AG04449 (cell line): Measurements from ENCODE around the gene KRT3.

Source experiments
- CTCF ChIA-PET: fragments of 350-600 bp; formaldehyde crosslinking; extraction: SDS; loops from one replicate; lab custom pipeline; 2021; ENCODE audit warnings: antibody characterized with exemption; lab: Yijun Ruan, JAX
- POLR2A ChIA-PET: fragments of 400-600, 350-600 bp; formaldehyde crosslinking; extraction: SDS; loops from one replicate; lab custom pipeline; 2020; ENCODE audit warnings: antibody characterized with exemption, inconsistent platforms; lab: Yijun Ruan, JAX
- DNase-seq: peaks from one replicate; pipeline ENCODE4 v3.0.0-alpha.2; 2010; ENCODE audit warnings: low read depth, low spot score
- H3K4me3 ChIP-seq: 2 replicates; pipeline ENCODE4 v1.5.1; 2011; ENCODE audit warnings: low read depth, mild to moderate bottlenecking, control low read depth, low read length
- TF ChIP-seq, protein P1 (sequence below): IDR thresholded peaks from one replicate; pipeline ENCODE4 v1.5.1; 2011; ENCODE audit warnings: mild to moderate bottlenecking, moderate library complexity, low read length, control low read depth, inconsistent platforms; ENCODE audit not compliant: insufficient read depth; ENCODE audit errors: missing control alignments

The KRT3 gene

DNA sequence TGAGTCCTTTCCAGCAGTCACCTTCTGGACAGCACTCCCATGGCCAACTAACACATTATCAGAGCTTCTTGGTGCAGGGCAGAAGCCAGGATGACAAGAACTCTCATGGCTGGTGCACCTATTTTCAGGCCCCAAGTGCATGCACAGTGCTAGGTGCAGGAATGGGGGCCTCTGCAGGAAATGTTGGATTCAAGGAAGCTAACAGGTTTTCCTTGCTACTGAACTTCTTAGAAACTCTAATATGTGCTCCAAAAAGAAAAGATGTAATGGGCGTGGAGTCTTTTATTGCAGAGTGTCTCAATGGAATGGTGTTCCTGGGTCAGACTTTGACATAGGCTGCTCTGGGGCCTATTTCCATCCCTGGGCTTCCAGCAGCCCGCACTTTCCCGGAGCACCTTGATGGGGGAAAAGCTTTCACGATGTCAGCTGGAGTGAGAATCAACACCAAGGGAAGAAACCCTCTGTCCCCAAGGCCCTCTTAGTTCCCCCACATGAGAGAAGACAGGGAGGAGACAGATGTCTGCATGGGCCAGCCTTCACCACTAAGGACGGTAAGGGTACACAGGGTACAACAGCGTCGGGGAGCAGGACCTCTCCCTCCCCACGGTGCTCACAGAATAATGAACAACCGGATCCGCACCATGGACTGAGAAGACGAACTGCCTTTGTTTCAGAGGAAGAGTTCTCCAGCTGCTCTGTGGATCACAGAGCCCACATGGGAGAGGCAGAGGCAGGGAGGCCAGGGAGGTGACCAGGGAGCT lies 6.9 kb downstream of the KRT3 start:
- DNase-seq, result no peak
- TF ChIP-seq, protein P1, sequence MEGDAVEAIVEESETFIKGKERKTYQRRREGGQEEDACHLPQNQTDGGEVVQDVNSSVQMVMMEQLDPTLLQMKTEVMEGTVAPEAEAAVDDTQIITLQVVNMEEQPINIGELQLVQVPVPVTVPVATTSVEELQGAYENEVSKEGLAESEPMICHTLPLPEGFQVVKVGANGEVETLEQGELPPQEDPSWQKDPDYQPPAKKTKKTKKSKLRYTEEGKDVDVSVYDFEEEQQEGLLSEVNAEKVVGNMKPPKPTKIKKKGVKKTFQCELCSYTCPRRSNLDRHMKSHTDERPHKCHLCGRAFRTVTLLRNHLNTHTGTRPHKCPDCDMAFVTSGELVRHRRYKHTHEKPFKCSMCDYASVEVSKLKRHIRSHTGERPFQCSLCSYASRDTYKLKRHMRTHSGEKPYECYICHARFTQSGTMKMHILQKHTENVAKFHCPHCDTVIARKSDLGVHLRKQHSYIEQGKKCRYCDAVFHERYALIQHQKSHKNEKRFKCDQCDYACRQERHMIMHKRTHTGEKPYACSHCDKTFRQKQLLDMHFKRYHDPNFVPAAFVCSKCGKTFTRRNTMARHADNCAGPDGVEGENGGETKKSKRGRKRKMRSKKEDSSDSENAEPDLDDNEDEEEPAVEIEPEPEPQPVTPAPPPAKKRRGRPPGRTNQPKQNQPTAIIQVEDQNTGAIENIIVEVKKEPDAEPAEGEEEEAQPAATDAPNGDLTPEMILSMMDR, result no peak
- ChIA-PET POLR2A (interaction anchor here (0.6 kb wide), 1 partner anchor 12 kb away, joined by 3 read pairs; no protein-coding TSS in a partner anchor), CTCF (interaction anchor here (0.8 kb wide), 1 partner anchor 31 kb away, joined by 3 read pairs; no protein-coding TSS in a partner anchor)
- no peak overlapping the region for H3K4me3 ChIP-seq

DNA sequence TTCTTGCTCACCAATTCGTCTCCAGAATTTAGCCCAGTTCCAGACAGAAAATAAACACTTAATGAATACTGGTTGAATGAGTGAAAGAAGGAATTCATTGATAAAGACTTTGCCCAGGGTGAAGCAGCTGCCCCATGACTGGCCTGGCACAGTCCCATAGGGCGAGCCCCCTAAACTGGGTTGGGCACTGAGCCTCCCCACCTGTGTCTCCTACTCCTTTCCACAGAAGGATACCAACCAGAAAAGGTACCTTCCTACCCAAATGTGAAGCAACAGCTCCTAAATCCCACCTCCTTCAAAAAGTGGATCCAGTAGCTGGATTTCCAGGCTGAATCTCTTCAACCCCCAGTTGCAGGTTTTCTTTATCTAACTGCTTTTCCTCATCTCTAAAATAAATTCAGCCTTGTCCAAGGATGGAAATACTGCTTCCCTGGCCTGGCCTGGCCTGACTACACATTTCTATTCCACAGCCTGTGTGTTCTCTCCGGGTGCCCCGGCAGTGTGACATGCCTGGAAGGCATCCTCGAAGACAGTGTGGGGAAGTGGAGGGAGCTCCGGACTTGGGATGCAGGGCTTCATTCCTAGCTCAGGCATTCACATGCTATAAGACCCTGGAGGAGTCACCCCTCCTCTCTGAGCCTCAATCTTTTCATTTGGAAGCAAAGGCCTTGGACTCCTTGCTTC lies 7.6 kb downstream of the KRT3 start:
- POLR2A ChIA-PET, result interaction anchor here (0.6 kb wide), 1 partner anchor 13 kb away, joined by 3 read pairs; no protein-coding TSS in a partner anchor
- no peak overlapping the region for H3K4me3 ChIP-seq
- TF ChIP-seq, protein P1, result no peak
- CTCF ChIA-PET, result interaction anchor here (0.8 kb wide), 1 partner anchor 31 kb away, joined by 3 read pairs; no protein-coding TSS in a partner anchor
- no peak for DNase-seq

DNA sequence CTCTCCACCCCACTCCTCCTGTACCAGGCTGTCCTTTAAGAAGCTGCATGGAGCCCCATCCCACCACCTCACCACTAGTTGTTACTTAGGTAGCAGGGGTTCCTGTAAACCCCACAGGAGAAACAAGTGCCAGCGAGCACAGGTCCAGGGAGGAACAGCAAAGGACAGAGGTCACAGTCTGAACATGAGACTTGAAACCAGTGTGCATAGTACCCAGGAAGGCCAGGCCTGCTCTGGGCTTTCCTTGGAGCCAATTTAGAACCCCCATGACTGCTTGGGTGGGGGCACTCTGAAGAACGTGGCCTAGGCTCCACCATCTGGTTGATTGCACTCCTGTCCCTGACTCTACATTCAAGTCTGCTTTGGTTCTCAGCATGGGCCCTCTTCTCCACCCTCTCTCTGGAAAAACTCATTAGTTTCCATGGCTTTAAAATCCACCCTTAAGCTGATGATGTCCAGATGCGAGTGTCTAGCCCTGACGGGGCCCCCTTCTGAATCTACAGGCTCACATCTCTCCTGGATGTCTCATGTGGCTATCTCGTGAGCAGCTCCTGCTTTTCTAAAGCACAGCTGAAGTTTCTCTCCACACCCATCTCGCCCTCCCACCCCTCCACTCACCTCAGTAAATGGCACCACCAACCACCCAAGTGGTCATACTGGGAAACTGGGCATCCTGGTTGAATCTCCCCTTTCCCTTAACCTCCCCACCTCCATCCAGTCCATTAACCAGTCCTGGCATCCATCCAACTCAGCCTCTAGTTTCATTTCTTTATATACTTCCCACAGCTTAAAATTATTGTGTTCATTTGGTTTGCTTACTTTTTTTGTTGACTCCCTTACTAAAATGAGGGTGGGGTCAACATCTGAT lies 8.4 kb downstream of the KRT3 start:
- TF ChIP-seq, protein P1, result no peak
- ChIA-PET POLR2A (no interaction called here), CTCF (no interaction called here)
- H3K4me3 ChIP-seq, result no peak overlapping the region
- no peak for DNase-seq

DNA sequence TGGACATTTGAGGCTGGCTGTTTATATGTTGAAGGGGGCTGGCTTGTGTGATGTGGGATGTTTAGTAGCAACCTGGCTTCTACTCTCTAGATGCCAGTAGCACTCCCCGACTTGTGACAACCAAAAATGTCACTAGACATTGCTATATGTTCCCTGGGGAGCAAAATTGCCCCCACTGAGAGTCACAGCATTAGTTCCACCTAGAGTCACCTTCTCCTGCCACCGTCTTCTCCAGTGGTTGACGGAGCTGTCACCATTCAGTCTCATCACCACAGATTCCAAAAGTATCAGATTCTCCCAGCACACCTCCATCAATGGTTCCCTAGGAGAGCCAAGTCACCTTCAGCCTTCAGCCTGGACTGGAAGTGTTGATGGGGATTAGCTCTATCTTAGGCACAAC lies 11.0 kb downstream of the KRT3 start:
- no peak for DNase-seq
- no peak overlapping the region for H3K4me3 ChIP-seq
- TF ChIP-seq, protein P1, result no peak
- POLR2A ChIA-PET, result no interaction called here
- CTCF ChIA-PET, result no interaction called here

DNA sequence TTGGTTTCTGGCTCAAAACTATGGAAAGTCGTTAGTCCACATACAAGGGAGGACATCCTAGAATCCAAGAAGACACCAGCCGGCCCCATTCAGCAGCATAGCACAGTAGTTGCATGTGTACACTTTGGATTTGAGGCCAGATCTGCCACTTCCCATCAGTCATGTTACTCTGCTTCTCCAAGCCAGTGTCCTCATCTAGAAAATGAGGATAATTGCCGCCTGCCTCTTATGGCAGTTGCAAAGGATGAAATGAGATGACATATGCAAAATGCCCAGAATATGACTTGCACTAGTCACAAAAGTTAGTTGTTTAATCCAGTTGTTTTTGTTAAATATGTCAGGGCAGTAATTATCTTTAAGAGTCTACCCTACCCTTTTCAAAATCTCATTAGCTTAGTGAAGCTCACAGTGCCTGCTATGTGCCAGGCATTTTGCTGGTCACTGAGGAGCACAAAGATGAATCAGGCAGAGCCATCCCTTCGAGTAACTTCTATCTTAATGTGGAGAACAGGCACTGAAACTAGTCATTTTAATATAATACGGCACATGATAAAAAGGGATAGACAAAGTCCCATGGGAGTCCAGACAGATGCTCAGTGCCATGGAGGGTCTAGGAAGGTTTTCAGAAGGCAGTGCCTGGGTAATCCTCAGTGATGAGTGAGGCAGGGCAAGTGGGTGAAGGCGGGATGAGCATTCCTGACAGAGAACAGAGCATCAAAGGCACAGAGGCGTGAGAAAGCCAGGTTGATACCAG lies 12.2 kb downstream of the KRT3 start:
- DNase-seq, result no peak
- ChIA-PET CTCF (no interaction called here), POLR2A (no interaction called here)
- H3K4me3 ChIP-seq, result no peak overlapping the region
- TF ChIP-seq, protein P1, result no peak
